Measurements from ENCODE around the gene FGF14. TPM values are rescaled to one million over a fixed set of nuclear protein-coding genes. Genes with fewer than 3 reads are reported as not detected.

The FGF14 gene
- total RNA-seq, 1 donor from 2014 or later = 0.06 TPM

GRCh38 chr13:101869553-101869952 lies 532.3 kb downstream of the FGF14 start:
- TF ChIP-seq, protein P1, sequence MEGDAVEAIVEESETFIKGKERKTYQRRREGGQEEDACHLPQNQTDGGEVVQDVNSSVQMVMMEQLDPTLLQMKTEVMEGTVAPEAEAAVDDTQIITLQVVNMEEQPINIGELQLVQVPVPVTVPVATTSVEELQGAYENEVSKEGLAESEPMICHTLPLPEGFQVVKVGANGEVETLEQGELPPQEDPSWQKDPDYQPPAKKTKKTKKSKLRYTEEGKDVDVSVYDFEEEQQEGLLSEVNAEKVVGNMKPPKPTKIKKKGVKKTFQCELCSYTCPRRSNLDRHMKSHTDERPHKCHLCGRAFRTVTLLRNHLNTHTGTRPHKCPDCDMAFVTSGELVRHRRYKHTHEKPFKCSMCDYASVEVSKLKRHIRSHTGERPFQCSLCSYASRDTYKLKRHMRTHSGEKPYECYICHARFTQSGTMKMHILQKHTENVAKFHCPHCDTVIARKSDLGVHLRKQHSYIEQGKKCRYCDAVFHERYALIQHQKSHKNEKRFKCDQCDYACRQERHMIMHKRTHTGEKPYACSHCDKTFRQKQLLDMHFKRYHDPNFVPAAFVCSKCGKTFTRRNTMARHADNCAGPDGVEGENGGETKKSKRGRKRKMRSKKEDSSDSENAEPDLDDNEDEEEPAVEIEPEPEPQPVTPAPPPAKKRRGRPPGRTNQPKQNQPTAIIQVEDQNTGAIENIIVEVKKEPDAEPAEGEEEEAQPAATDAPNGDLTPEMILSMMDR (conservative IDR thresholded peaks at IDR 0.05; ENCODE audit: low read depth, low read length) = no peak
- H3K4me3 ChIP-seq (ENCODE audit: low read depth, low read length) = no peak overlapping the region
- no peak for DNase-seq (ENCODE audit: low read depth)

DNA sequence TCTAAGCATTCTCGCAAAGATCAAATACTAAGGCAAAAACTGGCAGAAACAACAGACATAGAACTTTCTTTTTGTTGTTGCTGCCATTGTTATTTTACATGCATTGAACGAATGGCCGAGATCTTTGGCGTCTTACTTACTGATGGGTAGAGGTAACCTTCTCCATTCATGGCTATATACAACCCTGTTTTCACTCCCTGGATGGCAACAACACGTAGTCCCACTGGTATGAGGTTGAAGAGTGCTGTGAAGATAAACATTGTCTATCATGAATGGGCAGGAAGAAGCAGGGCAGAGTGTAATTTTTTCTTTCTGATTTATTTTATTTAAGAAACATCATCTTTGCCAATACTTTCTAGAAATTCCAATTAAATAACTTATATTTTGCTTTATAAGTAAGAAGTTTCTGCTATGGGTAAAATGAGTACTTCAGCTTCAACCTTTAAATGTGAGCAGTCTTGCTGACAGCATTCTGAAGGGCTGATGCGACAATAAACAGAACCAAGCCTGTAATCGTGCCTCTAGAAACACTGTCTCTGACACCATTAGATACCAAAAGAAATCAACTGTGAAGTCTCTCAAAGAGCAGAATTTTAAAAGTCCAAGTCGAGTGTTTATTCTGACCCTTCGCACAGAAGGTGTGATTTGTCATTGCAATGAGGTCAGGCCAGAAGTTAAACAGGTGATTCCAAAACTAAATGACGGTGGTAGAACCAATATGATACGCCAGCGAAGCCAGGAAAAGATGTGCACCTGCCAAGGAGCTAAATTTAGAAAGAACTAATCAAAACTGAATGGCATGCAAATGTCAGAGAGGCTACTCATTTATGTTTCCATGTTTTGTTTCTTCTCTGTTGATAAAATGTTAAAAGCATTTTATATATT lies 533.0 kb downstream of the FGF14 start:
- TF ChIP-seq, protein P1 (conservative IDR thresholded peaks at IDR 0.05; ENCODE audit: low read depth, low read length) = no peak
- no peak overlapping the region for H3K4me3 ChIP-seq (ENCODE audit: low read depth, low read length)
- no peak for DNase-seq (ENCODE audit: low read depth)

GRCh38 chr13:101866889-101867581 lies 534.8 kb downstream of the FGF14 start:
- DNase-seq (ENCODE audit: low read depth) = no peak
- TF ChIP-seq, protein P1 (conservative IDR thresholded peaks at IDR 0.05; ENCODE audit: low read depth, low read length) = no peak
- no peak overlapping the region for H3K4me3 ChIP-seq (ENCODE audit: low read depth, low read length)

DNA sequence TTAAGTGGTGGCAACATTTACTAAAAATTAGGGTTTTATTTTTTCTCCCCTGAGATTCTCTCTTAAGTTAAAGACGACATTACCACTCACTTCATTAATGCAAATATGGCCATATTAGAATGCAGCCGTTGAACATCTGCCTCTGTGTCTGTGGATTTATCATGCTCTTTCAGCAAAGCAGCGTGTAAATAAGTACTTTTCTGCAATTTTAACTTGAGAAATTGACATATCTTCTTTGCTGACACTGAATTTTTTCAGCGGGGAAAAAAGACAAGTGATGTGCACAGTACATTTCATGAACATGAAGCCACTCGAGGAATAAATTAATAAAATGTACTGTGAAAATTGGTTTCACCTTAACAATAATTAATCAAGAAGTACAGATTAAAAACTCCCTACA lies 543.0 kb downstream of the FGF14 start:
- DNase-seq (ENCODE audit: low read depth) = no peak
- H3K4me3 ChIP-seq (ENCODE audit: low read depth, low read length) = no peak overlapping the region
- TF ChIP-seq, protein P1 (conservative IDR thresholded peaks at IDR 0.05; ENCODE audit: low read depth, low read length) = no peak

DNA sequence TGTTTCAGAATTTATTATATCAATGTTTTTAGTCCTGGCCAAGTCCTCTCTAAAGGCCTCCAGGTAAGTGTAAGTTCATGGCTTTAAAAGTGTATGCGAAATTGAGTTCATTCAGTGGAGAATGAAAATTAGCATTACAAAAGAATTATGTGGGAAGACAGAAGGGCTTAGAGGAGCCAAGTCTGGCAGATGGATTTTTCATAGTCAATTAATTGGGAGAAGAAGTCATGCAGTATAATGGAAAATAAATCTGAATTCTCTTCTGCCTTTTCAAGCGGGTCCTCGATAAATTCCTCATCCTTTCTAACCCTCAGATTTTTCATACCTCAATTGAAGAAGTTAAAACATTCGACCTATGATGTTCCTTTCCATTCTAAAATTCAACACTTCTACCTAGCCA lies 555.1 kb downstream of the FGF14 start:
- H3K4me3 ChIP-seq (ENCODE audit: low read depth, low read length) = no peak overlapping the region
- TF ChIP-seq, protein P1 (conservative IDR thresholded peaks at IDR 0.05; ENCODE audit: low read depth, low read length) = no peak
- no peak for DNase-seq (ENCODE audit: low read depth)

DNA sequence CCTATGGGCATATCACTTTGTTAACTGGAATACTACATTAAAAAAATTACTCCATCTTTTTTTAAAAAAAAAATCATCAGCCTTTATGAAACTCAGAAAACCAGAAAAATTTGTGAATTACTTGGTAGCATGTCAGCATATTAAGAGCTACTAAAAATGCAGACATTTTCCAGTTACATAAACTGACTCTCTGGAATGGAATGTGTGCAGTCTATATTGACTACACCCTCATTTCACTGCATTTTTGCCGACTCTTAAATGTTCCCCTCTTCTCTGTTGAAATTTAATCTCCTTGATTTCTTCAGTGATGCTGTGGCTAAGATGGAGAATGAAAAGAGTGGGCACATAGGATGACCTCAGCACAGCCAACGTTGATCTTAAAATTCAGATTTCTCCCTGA lies 555.6 kb downstream of the FGF14 start:
- TF ChIP-seq, protein P1 (conservative IDR thresholded peaks at IDR 0.05; ENCODE audit: low read depth, low read length) = no peak
- H3K4me3 ChIP-seq (ENCODE audit: low read depth, low read length) = no peak overlapping the region
- no peak for DNase-seq (ENCODE audit: low read depth)
